DMS79 (cell line): ENCODE results near the gene DACT2.

ENCODE experiments used
- DNase-seq: peaks from one replicate; lab custom pipeline; 2025; lab: John Stamatoyannopoulos, UW

Gene DACT2

DNA sequence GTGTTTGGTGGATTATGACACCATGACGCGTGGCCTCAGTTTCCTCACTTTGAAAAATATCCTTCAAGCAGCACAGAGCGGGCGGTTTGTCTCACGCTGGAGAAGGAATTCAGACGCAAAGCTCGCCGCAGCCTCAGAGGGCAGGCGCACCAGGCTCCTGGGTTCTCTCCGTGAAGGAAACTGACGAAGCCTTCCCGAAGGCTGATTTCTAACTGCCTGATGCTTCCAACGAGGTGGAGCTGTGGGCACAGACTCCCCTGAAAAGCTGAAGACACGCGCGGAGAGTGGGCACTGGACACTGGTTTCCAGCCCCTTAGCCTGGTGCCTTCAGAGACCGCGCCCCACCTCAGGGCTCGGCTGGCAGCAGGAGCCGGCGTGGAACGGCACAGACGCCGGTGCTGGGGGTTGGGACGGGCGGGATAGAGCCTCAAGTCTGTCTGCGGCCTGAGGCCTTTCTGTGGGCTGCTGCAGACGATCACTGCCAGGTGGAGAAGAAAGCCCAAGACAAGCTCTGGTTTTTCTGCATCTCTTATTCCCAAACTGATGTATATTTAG is 56.1 kb downstream of the DACT2 start:
- DNase-seq = no peak

- no peak for DNase-seq
Measured at GRCh38 chr6:168261234-168261633, 58.3 kb downstream of the DACT2 start.

- no peak for DNase-seq
Measured at GRCh38 chr6:168260420-168260987, 59.1 kb downstream of the DACT2 start.

DNA sequence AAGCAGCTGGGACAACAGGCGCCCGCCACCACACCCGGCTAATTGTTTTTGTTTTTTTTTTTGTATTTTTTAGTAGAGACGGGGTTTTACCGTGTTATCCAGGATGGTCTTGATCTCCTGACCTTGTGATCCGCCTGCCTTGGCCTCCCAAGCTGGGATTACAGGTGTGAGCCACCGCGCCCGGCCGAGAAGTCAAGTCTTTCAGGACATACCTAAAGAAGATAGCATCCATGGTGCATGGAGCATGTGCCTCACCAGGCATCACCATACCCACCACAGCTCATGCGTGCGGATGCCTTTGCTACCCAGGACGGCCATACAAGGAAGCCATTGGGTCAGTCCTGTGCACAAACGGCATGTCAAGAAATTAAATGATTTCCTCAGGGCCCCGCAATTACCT is 60.8 kb downstream of the DACT2 start:
- DNase-seq = no peak

DNA sequence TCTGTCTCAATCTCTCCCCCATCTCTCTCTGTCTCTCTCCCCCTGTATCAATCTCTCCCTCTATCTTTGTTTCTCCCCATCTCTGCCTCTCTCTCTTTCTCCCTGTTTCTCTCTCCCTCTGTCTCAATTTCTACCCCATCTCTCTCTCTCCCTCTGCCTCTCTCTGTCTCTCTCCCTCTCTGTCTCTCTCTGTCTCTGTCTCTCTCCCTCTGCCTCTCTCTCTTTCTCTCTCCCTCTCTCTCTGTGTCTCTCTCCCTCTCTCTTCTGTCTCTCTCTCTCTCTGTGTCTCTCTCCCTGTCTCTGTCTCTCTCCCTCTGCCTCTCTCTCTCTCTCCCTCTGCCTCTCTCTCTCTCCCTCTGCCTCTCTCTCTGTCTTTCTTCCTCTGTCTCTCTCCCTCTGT is 62.6 kb downstream of the DACT2 start:
- no peak for DNase-seq
